Activated CD4-positive, alpha-beta T cell treated with anti-CD3 and anti-CD28 coated beads for 48 hours (primary cell): Measurements from ENCODE around the gene MBOAT2.

ENCODE experiments used
- DNase-seq: peaks from one replicate; pipeline ENCODE4 v3.0.0-alpha.2; 2020

Gene MBOAT2

GRCh38 chr2:9015998-9016397 is 12.5 kb upstream of the MBOAT2 start:
- no peak for DNase-seq

- no peak for DNase-seq
Observed at GRCh38 chr2:9013403-9013802, 9.9 kb upstream of the MBOAT2 start.

- DNase-seq = no peak
Observed at GRCh38 chr2:9010866-9011265, 7.4 kb upstream of the MBOAT2 start.

GRCh38 chr2:9008951-9009664 is 5.6 kb upstream of the MBOAT2 start:
- DNase-seq = no peak

GRCh38 chr2:9006368-9006767 is 2.9 kb upstream of the MBOAT2 start:
- no peak for DNase-seq

- peak; percentile 17 for DNase-seq
Observed at GRCh38 chr2:9004338-9005204, 1.1 kb upstream of the MBOAT2 start.

- DNase-seq = no peak
Observed at GRCh38 chr2:9003366-9003615, 193 bp downstream of the MBOAT2 start.

GRCh38 chr2:9002637-9003365 is 683 bp downstream of the MBOAT2 start:
- DNase-seq = peak; percentile 5

- no peak for DNase-seq
Observed at GRCh38 chr2:9002313-9002636, 1.2 kb downstream of the MBOAT2 start.

- no peak for DNase-seq
Observed at GRCh38 chr2:9001778-9002177, 1.7 kb downstream of the MBOAT2 start.

GRCh38 chr2:9001229-9001628 is 2.3 kb downstream of the MBOAT2 start:
- DNase-seq = no peak

- no peak for DNase-seq
Observed at GRCh38 chr2:9000442-9000841, 3.0 kb downstream of the MBOAT2 start.

- no peak for DNase-seq
Observed at GRCh38 chr2:8999797-9000196, 3.7 kb downstream of the MBOAT2 start.

GRCh38 chr2:8999102-8999446 is 4.4 kb downstream of the MBOAT2 start:
- no peak for DNase-seq

GRCh38 chr2:8998418-8999101 is 4.9 kb downstream of the MBOAT2 start:
- no peak for DNase-seq

GRCh38 chr2:8997631-8998030 is 5.9 kb downstream of the MBOAT2 start:
- DNase-seq = no peak

- DNase-seq = no peak
Observed at GRCh38 chr2:8997108-8997507, 6.4 kb downstream of the MBOAT2 start.

- DNase-seq = no peak
Observed at GRCh38 chr2:8996006-8996405, 7.5 kb downstream of the MBOAT2 start.

GRCh38 chr2:8994386-8994785 is 9.1 kb downstream of the MBOAT2 start:
- DNase-seq = no peak

GRCh38 chr2:8993902-8994278 is 9.6 kb downstream of the MBOAT2 start:
- no peak for DNase-seq

GRCh38 chr2:8993196-8993901 is 10.1 kb downstream of the MBOAT2 start:
- DNase-seq = no peak

GRCh38 chr2:8992643-8993042 is 10.8 kb downstream of the MBOAT2 start:
- no peak for DNase-seq

GRCh38 chr2:8989536-8990079 is 13.9 kb downstream of the MBOAT2 start:
- no peak for DNase-seq
